Measurements from ENCODE around the gene EMC1. TPM values are rescaled to one million over a fixed set of nuclear protein-coding genes. Genes with fewer than 3 reads are reported as not detected.

EMC1 gene
- polyA plus RNA-seq, 1 of the 3 experiments (the other 2 are of a cell fraction), result 87.6 TPM

DNA sequence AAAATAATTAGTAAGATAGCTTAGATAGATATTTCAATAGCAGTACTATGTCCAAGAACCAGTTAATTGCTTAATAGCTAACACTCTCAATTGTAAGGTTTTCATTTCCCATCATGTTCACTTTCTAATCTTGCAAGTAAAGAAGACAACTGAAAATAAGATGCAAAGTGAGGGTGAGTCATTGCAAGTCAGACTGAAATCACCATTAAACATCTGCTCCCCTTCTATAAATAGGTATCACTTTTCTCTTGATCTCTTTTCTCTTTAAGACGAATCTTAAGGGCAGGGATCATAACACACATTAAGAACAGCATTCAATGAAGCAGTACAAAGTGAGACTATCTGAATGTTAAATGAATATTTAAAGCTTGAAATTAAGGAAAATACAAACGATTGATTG, 81.7 kb downstream of the EMC1 start:
- peak overlapping the region; percentile 8; the same call in 1 of the 2 replicates for H3K4me2 ChIP-seq
- CTCF ChIA-PET, result interaction anchor here (0.6 to 1.6 kb wide), 8 partner anchors 9 to 294 kb away, joined by 3 to 5 read pairs (median 3); no protein-coding TSS in a partner anchor

GRCh38 chr1:19167140-19167539, 84.2 kb downstream of the EMC1 start:
- peaks cover 7% of the 10 kb centered on the region; the same call in 1 of the 2 replicates for H3K79me2 ChIP-seq (ENCODE audit: insufficient read depth)
- DNase-seq, result no peak
- H3K4me2 ChIP-seq, result no peak overlapping the region
- no peak overlapping the region for H3K9ac ChIP-seq
- 75% methylated on average over 6 of the region's 6 CpGs for WGBS (ENCODE audit: low lambda C conversion rate)
- no peaks in the 10 kb centered on the region for H3K27me3 ChIP-seq (ENCODE audit: insufficient read depth)
- POLR2A ChIA-PET, result no interaction called here
- H3F3A ChIP-seq (replicated peaks; ENCODE audit: insufficient read depth), result peaks cover 38% of the 10 kb centered on the region
- peaks cover 0 to 26% of the 10 kb centered on the region in 2 experiments; a peak in 2 of 4 replicates for H3K4me1 ChIP-seq (ENCODE audit: control insufficient read depth in 1 of 2, insufficient read depth in 2 of 2, low read depth in 1 of 2, low read length in 1 of 2)
- TF ChIP-seq JUND (IDR thresholded peaks at IDR 0.05), result no peak
- H3K4me3 ChIP-seq (ENCODE audit: low read depth in 2 of 2, low read length in 1 of 2), result no peak overlapping the region
- no peaks in the 10 kb centered on the region for H3K9me3 ChIP-seq
- no peak overlapping the region for H3K27ac ChIP-seq (ENCODE audit: low read depth in 2 of 2, low read length in 1 of 2)
- H4K20me1 ChIP-seq (ENCODE audit: insufficient read depth), result peaks cover 13% of the 10 kb centered on the region
- H2AFZ ChIP-seq (ENCODE audit: low read depth), result no peak overlapping the region
- CTCF ChIA-PET, result interaction anchor here (1.0 kb wide), 1 partner anchor 260 kb away, joined by 3 read pairs; no protein-coding TSS in a partner anchor
- no peaks in the 10 kb centered on the region for H3K9me2 ChIP-seq
- H3K36me3 ChIP-seq (replicated peaks in 1 of 2; ENCODE audit: control insufficient read depth in 1 of 2, insufficient read depth in 2 of 2, low read length in 1 of 2), result peaks cover 86 to 88% of the 10 kb centered on the region in 2 experiments

More for the DNA sequence above, 81.7 kb downstream of the EMC1 start:
- WGBS (ENCODE audit: low lambda C conversion rate), result 25% methylated on average over 2 of the region's 2 CpGs
- Histone ChIP-seq H2AFZ (ENCODE audit: low read depth) (no peak overlapping the region), H3K9me2 (no peaks in the 10 kb centered on the region), H3K4me3 (ENCODE audit: low read depth in 2 of 2, low read length in 1 of 2) (no peak overlapping the region; a peak in 1 of 4 replicates), H3K27ac (ENCODE audit: low read depth in 2 of 2, low read length in 1 of 2) (peak overlapping the region in 1 of 2 experiments; percentile 72; a peak in 2 of 4 replicates), H3K9ac (0 out of 2 replicates have a peak overlapping the region, but pooled peaks have one; percentile 6), H3K27me3 (ENCODE audit: insufficient read depth) (no peaks in the 10 kb centered on the region), H3K4me1 (ENCODE audit: control insufficient read depth in 1 of 2, insufficient read depth in 2 of 2, low read depth in 1 of 2, low read length in 1 of 2) (peaks cover 0 to 16% of the 10 kb centered on the region in 2 experiments; a peak in 2 of 4 replicates), H4K20me1 (ENCODE audit: insufficient read depth) (peaks cover 5% of the 10 kb centered on the region), H3K36me3 (replicated peaks in 1 of 2; ENCODE audit: control insufficient read depth in 1 of 2, insufficient read depth in 2 of 2, low read length in 1 of 2) (peaks cover 78 to 84% of the 10 kb centered on the region in 2 experiments), H3K79me2 (ENCODE audit: insufficient read depth) (peaks cover 7% of the 10 kb centered on the region; the same call in 1 of the 2 replicates), H3K9me3 (no peaks in the 10 kb centered on the region), H3F3A (replicated peaks; ENCODE audit: insufficient read depth) (peaks cover 17% of the 10 kb centered on the region)
- TF ChIP-seq TCF12 (IDR thresholded peaks at IDR 0.05) (peak; percentile 38), JUND (IDR thresholded peaks at IDR 0.05) (peak; percentile 55; the same call in 1 of the 2 replicates), FOSL2 (IDR thresholded peaks at IDR 0.05; ENCODE audit: borderline replicate concordance, low read depth) (peak; percentile 69), POLR2AphosphoS5 (IDR thresholded peaks at IDR 0.05; ENCODE audit: low read depth, low read length) (no peak), SIN3A (IDR thresholded peaks at IDR 0.05; ENCODE audit: borderline replicate concordance, low read depth, low read length) (no peak)
- POLR2A ChIA-PET, result no interaction called here
- no peak for DNase-seq

- Histone ChIP-seq H3K4me3 (ENCODE audit: low read depth in 2 of 2, low read length in 1 of 2) (no peak overlapping the region), H3K9ac (no peak overlapping the region), H3K9me3 (no peaks in the 10 kb centered on the region), H2AFZ (ENCODE audit: low read depth) (no peak overlapping the region), H3K4me2 (no peak overlapping the region), H3K27ac (ENCODE audit: low read depth in 2 of 2, low read length in 1 of 2) (no peak overlapping the region; a peak in 1 of 4 replicates), H3F3A (replicated peaks; ENCODE audit: insufficient read depth) (peaks cover 38% of the 10 kb centered on the region), H3K36me3 (replicated peaks in 1 of 2; ENCODE audit: control insufficient read depth in 1 of 2, insufficient read depth in 2 of 2, low read length in 1 of 2) (peaks cover 89 to 92% of the 10 kb centered on the region in 2 experiments), H3K9me2 (no peaks in the 10 kb centered on the region), H3K27me3 (ENCODE audit: insufficient read depth) (no peaks in the 10 kb centered on the region), H4K20me1 (ENCODE audit: insufficient read depth) (peaks cover 13% of the 10 kb centered on the region), H3K4me1 (ENCODE audit: control insufficient read depth in 1 of 2, insufficient read depth in 2 of 2, low read depth in 1 of 2, low read length in 1 of 2) (peaks cover 0 to 26% of the 10 kb centered on the region in 2 experiments; a peak in 2 of 4 replicates), H3K79me2 (ENCODE audit: insufficient read depth) (peaks cover 7% of the 10 kb centered on the region; the same call in 1 of the 2 replicates)
- ChIA-PET CTCF (interaction anchor here (0.9 to 2.0 kb wide), 5 partner anchors 19 to 259 kb away, joined by 3 to 6 read pairs (median 3); no protein-coding TSS in a partner anchor), POLR2A (no interaction called here)
- WGBS (ENCODE audit: low lambda C conversion rate), result 83% methylated on average over 3 of the region's 3 CpGs
- DNase-seq, result no peak
- TF ChIP-seq ELF1 (IDR thresholded peaks at IDR 0.05) (no peak), RXRA (IDR thresholded peaks at IDR 0.05; ENCODE audit: borderline replicate concordance, low read depth) (no peak), YY1 (IDR thresholded peaks at IDR 0.05; ENCODE audit: low read depth) (no peak)
- TF ChIP-seq, protein P1, sequence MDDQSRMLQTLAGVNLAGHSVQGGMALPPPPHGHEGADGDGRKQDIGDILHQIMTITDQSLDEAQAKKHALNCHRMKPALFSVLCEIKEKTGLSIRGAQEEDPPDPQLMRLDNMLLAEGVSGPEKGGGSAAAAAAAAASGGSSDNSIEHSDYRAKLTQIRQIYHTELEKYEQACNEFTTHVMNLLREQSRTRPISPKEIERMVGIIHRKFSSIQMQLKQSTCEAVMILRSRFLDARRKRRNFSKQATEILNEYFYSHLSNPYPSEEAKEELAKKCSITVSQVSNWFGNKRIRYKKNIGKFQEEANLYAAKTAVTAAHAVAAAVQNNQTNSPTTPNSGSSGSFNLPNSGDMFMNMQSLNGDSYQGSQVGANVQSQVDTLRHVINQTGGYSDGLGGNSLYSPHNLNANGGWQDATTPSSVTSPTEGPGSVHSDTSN (IDR thresholded peaks at IDR 0.05), result no peak
Observed at GRCh38 chr1:19166066-19166465, 85.3 kb downstream of the EMC1 start.

Other genes with a start within 250 kb of the EMC1 start
- gene UBR4, start 41.3 kb downstream of the EMC1 start, polyA plus RNA-seq (2012; rRNA removed), result 51.3 and 68.7 TPM in 2 replicates
- 48.4 and 55.2 TPM in 2 replicates for gene MRTO4, start 281 bp upstream of the EMC1 start, polyA plus RNA-seq (2012; rRNA removed)
- gene AKR7A3, start 37.2 kb upstream of the EMC1 start, polyA plus RNA-seq (2012; rRNA removed), result 0.38 and 0.54 TPM in 2 replicates
- 36.8 and 40.7 TPM in 2 replicates for gene AKR7A2, start 60.6 kb upstream of the EMC1 start, polyA plus RNA-seq (2012; rRNA removed)
- gene SLC66A1, start 60.8 kb upstream of the EMC1 start, polyA plus RNA-seq (2012; rRNA removed), result 16.9 and 19.1 TPM in 2 replicates
- gene CAPZB, start 234.0 kb upstream of the EMC1 start, polyA plus RNA-seq (2012; rRNA removed), result 116 and 122 TPM in 2 replicates

Data from SK-N-SH (cell line).